Gastrocnemius medialis (tissue), 4 donors: ENCODE results near the gene TMEM43. TPM values are rescaled to one million over a fixed set of nuclear protein-coding genes. Genes with fewer than 3 reads are reported as not detected.
A peak's percentile ranks its signal among the peaks of the same experiment; 100 is the strongest.

ENCODE experiments used
- ATAC-seq, 2 donors: fragments of 150-250 bp; one replicate each; pipeline ENCODE4 v1.9.1; 2016
- DNase-seq, 2 donors: peaks; one replicate each; pipeline ENCODE4 v3.0.0-alpha.2; 2019
- H3K27ac ChIP-seq, 4 donors: fragments of 200-600 bp; sonication (generic); 1 replicate in 1 of 4; 2 replicates in 3 of 4; pipeline ENCODE4 v1.5.1; 2016 to 2018; ENCODE audit warnings: mild to moderate bottlenecking in 2 of 4, moderate library complexity in 1 of 4
- H3K27me3 ChIP-seq, 3 donors: fragments of 200-600 bp; sonication (generic) in 2 of 3; 1 replicate in 1 of 3; 2 replicates in 2 of 3; pipeline versions ENCODE4 v1.5.1 to v1.6.0; 2016 to 2019; ENCODE audit warnings: mild to moderate bottlenecking in 1 of 3, moderate library complexity in 1 of 3
- H3K36me3 ChIP-seq, 2 donors: fragments of 200-600 bp; sonication (generic) in 1 of 2; one replicate each; pipeline ENCODE4 v1.5.1; 2017 to 2018
- H3K4me1 ChIP-seq, 2 donors: fragments of 200-600 bp; sonication (generic) in 1 of 2; one replicate each; pipeline ENCODE4 v1.5.1; 2016 to 2017; ENCODE audit warnings: mild to moderate bottlenecking in 2 of 2
- H3K4me3 ChIP-seq, 4 donors: fragments of 200-600 bp; sonication (generic) in 3 of 4; 1 replicate in 1 of 4; 2 replicates in 3 of 4; pipeline ENCODE4 v1.5.1; 2016 to 2019; ENCODE audit warnings: mild to moderate bottlenecking in 2 of 4
- H3K9me3 ChIP-seq, 3 donors: fragments of 200-600 bp; sonication (generic) in 2 of 3; 1 replicate in 1 of 3; 2 replicates in 2 of 3; pipeline ENCODE4 v1.5.1; 2016 to 2019
- CTCF ChIP-seq, 5 experiments: fragments of 450-650 bp in 3 of 5; fragments of 200-600 bp in 2 of 5; sonication (generic) in 2 of 5; IDR thresholded peaks in 4 of 5; conservative IDR thresholded peaks in 1 of 5; 1 replicate in 4 of 5; 2 replicates in 1 of 5; pipeline ENCODE4 v1.5.1; 2016 to 2019; ENCODE audit warnings: antibody characterized with exemption in 5 of 5, mild to moderate bottlenecking in 3 of 5, moderate library complexity in 3 of 5
- POLR2A ChIP-seq, 2 donors: fragments of 450-650 bp; IDR thresholded peaks; one replicate each; pipeline ENCODE4 v1.6.1; 2017; ENCODE audit warnings: antibody characterized with exemption in 2 of 2, mild to moderate bottlenecking in 2 of 2, moderate library complexity in 2 of 2
- in situ Hi-C, 4 donors: fragments of 200-750 bp; cut with MboI; loops; one replicate each; pipeline versions ENCODE4 v1.15.0 to v1.8.0; 2017; ENCODE audit warnings: low sequenced_read_pairs in 4 of 4
- intact Hi-C: fragments of 100-400 bp; cut with DNase I; formaldehyde crosslinking; loops from one replicate; pipeline ENCODE4 v1.15.1; 2023; ENCODE audit warnings: low total_unique reads
- total RNA-seq, 4 donors: library from RNA; depleted of rRNA; stranded (reverse); fragments of >200 nt; gene quantifications; one replicate each; pipeline versions ENCODE4 v1.1.0 to v1.2.3, GENCODE V29; 2016

TMEM43 gene
- total RNA-seq, 4 donors from 2014 or later, result 68.2 to 128 (median 78.6) TPM

DNA sequence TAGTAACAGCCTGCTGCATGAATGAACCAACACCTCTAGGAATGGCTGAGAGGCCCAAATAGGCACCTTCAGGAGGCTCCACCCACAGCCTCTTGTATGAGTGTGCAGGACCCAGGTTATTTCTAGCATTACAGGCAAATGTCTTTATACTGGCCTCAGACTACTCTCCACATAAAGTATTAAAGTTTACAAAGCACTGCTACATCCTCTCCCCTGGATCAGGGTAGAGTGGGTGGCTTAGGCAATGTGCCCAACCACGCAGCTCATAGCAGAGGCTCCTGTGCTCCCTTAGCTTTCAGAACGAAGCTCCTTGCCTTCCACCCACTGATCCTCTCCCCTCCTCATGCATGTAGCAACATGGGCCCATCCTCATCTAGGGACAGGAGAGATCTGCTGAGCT is 16.3 kb downstream of the TMEM43 start:
- peaks cover 0 to 55% of the 10 kb centered on the region in 2 donors for H3K36me3 ChIP-seq
- in situ Hi-C loops (loop anchor here in 1 of 4 donors (25.0 kb wide), 1 partner anchor 921 kb away; the partner anchor contains the start of gene MRPS25), intact Hi-C loops (no loop called here)
- no peaks in the 10 kb centered on the region for H3K27me3 ChIP-seq
- H3K4me1 ChIP-seq, result peaks cover 43 to 55% of the 10 kb centered on the region in 2 donors
- ATAC-seq (no peak), DNase-seq (no peak)
- no peak overlapping the region for H3K4me3 ChIP-seq
- no peaks in the 10 kb centered on the region for H3K9me3 ChIP-seq
- TF ChIP-seq CTCF (IDR thresholded peaks at IDR 0.05 in 4 of 5, conservative IDR thresholded peaks at IDR 0.05 in 1 of 5) (no peak), POLR2A (IDR thresholded peaks at IDR 0.05) (no peak)
- peak overlapping the region in 2 of 4 donors; percentile 83 to 97 for H3K27ac ChIP-seq

- H3K27me3 ChIP-seq, result no peaks in the 10 kb centered on the region
- H3K9me3 ChIP-seq, result no peaks in the 10 kb centered on the region
- TF ChIP-seq CTCF (IDR thresholded peaks at IDR 0.05 in 4 of 5, conservative IDR thresholded peaks at IDR 0.05 in 1 of 5), result no peak
- TF ChIP-seq POLR2A (IDR thresholded peaks at IDR 0.05), result no peak
- no peak overlapping the region for H3K4me3 ChIP-seq
- intact Hi-C loops (no loop called here), in situ Hi-C loops (loop anchor here in 1 of 4 donors (25.0 kb wide), 1 partner anchor 921 kb away; the partner anchor contains the start of gene MRPS25)
- peaks cover 38 to 49% of the 10 kb centered on the region in 2 donors for H3K4me1 ChIP-seq
- ATAC-seq, result no peak
- H3K36me3 ChIP-seq, result peaks cover 0 to 58% of the 10 kb centered on the region in 2 donors
- peak overlapping the region in 3 of 4 donors; percentile 78 to 97 (median 83) for H3K27ac ChIP-seq
- no peak for DNase-seq
Measured at GRCh38 chr3:14141602-14142341, 16.9 kb downstream of the TMEM43 start.

- Histone ChIP-seq H3K4me1 (peaks cover 29 to 42% of the 10 kb centered on the region in 2 donors), H3K27me3 (no peaks in the 10 kb centered on the region), H3K4me3 (no peak overlapping the region), H3K27ac (peak overlapping the region; percentile 76 to 97 (median 80)), H3K9me3 (no peaks in the 10 kb centered on the region), H3K36me3 (peaks cover 0 to 63% of the 10 kb centered on the region in 2 donors)
- TF ChIP-seq POLR2A (IDR thresholded peaks at IDR 0.05), result no peak
- no peak for TF ChIP-seq CTCF (IDR thresholded peaks at IDR 0.05 in 4 of 5, conservative IDR thresholded peaks at IDR 0.05 in 1 of 5)
- in situ Hi-C loops, result loop anchor here in 1 of 4 donors (25.0 kb wide), 1 partner anchor 920 kb away; the partner anchor contains the start of gene MRPS25
- no peak for DNase-seq
- intact Hi-C loops, result no loop called here
- ATAC-seq, result no peak
Measured at GRCh38 chr3:14142567-14143270, 17.9 kb downstream of the TMEM43 start.

GRCh38 chr3:14143271-14144225 is 18.7 kb downstream of the TMEM43 start:
- peak; percentile 58 to 75 for DNase-seq
- intact Hi-C loops, result no loop called here
- in situ Hi-C loops, result loop anchor here in 1 of 4 donors (25.0 kb wide), 1 partner anchor 919 kb away; the partner anchor contains the start of gene MRPS25
- Histone ChIP-seq H3K4me1 (peaks cover 24 to 35% of the 10 kb centered on the region in 2 donors), H3K36me3 (peaks cover 0 to 61% of the 10 kb centered on the region in 2 donors), H3K27me3 (no peaks in the 10 kb centered on the region), H3K9me3 (no peaks in the 10 kb centered on the region), H3K27ac (peak overlapping the region; percentile 76 to 97 (median 80)), H3K4me3 (no peak overlapping the region)
- peak; percentile 69 to 73 for ATAC-seq
- TF ChIP-seq CTCF (IDR thresholded peaks at IDR 0.05 in 4 of 5, conservative IDR thresholded peaks at IDR 0.05 in 1 of 5), result no peak
- TF ChIP-seq POLR2A (IDR thresholded peaks at IDR 0.05), result no peak
